GM19468 (cell line): ENCODE measurements around the gene CNTNAP2.

Source experiments
- ATAC-seq: cut with Tn5 transposase; IDR thresholded peaks from one replicate; pipeline ENCODE4 v1.9.1; 2021; ENCODE audit warnings: mild to moderate bottlenecking, moderate library complexity, moderate number of reproducible peaks; ENCODE audit not compliant: unreplicated experiment; ENCODE audit errors: extremely low read depth

CNTNAP2 gene

GRCh38 chr7:148348466-148348865 lies 2231.9 kb downstream of the CNTNAP2 start:
- no peak for ATAC-seq

GRCh38 chr7:148356303-148356702 lies 2239.7 kb downstream of the CNTNAP2 start:
- ATAC-seq, result no peak

GRCh38 chr7:148362541-148362940 lies 2245.9 kb downstream of the CNTNAP2 start:
- ATAC-seq, result no peak

GRCh38 chr7:148367731-148368475 lies 2251.3 kb downstream of the CNTNAP2 start:
- ATAC-seq, result no peak

- no peak for ATAC-seq
Measured at GRCh38 chr7:148368562-148368961, 2252.0 kb downstream of the CNTNAP2 start.

GRCh38 chr7:148371280-148371937 lies 2254.8 kb downstream of the CNTNAP2 start:
- no peak for ATAC-seq

- no peak for ATAC-seq
Measured at GRCh38 chr7:148374396-148375259, 2258.0 kb downstream of the CNTNAP2 start.

GRCh38 chr7:148379677-148380076 lies 2263.1 kb downstream of the CNTNAP2 start:
- ATAC-seq, result no peak

- no peak for ATAC-seq
Measured at GRCh38 chr7:148380596-148381419, 2264.2 kb downstream of the CNTNAP2 start.

- ATAC-seq, result no peak
Measured at GRCh38 chr7:148382596-148382995, 2266.0 kb downstream of the CNTNAP2 start.

- ATAC-seq, result no peak
Measured at GRCh38 chr7:148383651-148384050, 2267.1 kb downstream of the CNTNAP2 start.

- no peak for ATAC-seq
Measured at GRCh38 chr7:148385009-148385682, 2268.5 kb downstream of the CNTNAP2 start.

GRCh38 chr7:148390381-148390780 lies 2273.8 kb downstream of the CNTNAP2 start:
- ATAC-seq, result no peak

GRCh38 chr7:148391591-148391990 lies 2275.0 kb downstream of the CNTNAP2 start:
- ATAC-seq, result no peak

GRCh38 chr7:148394582-148394981 lies 2278.0 kb downstream of the CNTNAP2 start:
- no peak for ATAC-seq

- no peak for ATAC-seq
Measured at GRCh38 chr7:148395352-148395811, 2278.8 kb downstream of the CNTNAP2 start.

- no peak for ATAC-seq
Measured at GRCh38 chr7:148395990-148396716, 2279.6 kb downstream of the CNTNAP2 start.

- ATAC-seq, result no peak
Measured at GRCh38 chr7:148397056-148397455, 2280.5 kb downstream of the CNTNAP2 start.

GRCh38 chr7:148397551-148397950 lies 2280.9 kb downstream of the CNTNAP2 start:
- no peak for ATAC-seq
